Stimulated activated CD8-positive, alpha-beta memory T cell treated with anti-CD3 and anti-CD28 coated beads, Interleukin-15, amount 100 ng/mL, for 4 hours (primary cell): ENCODE data around the gene CPAMD8.
"Not testable (repeated sequence)": the region's sequence is repeated elsewhere in the genome, so short reads cannot be mapped to it uniquely, and the experiment has no call there.

Source experiments
- DNase-seq, 2 donors: peaks; one replicate each; pipeline ENCODE4 v3.0.0-alpha.2; 2020; ENCODE audit warnings: low read depth in 2 of 2

Gene CPAMD8

DNA sequence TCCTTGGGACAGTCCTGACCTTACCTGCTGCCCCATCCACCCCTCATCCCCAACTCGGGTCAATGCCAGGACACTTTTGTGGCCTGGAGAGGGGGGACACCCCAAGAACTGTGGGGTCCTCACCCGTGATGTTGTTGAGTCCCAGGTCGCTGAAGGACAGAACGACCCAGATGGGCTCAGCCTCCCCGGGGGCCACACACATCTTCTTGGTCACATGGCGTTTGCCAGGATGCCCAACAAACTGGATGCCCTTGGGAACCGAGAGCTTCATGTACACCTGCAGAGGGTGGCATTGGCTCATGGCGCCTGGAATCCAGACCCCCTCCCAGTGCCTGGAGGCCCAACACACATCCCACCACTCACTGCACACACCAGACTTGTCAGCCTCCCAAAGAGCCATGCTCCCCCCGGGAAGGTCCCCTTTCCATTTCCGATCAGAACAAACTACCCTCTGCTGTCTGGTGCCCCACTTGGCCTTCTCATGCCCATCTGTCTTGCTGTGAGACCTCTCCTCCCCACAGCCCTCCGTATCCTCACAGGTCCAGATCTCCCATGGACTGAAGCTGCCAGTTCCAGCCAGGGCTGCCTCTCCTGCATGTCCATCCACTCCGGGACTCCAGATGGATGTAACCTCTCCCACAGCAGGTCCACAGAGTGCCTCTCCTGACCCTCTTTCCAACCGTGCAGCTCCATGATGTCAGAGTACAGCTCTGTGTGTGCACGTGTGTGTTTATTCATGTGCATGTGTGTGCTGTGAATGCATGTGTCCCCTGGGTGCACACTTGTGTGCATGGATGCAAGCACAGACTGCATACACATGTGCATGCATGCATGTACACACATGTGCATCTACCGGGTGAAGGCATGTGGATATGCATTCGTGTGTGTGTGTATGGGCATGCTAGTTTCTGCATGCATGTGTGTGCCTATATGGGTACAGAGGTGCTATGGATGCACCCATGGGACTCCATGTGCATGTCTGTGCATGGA lies 79.4 kb downstream of the CPAMD8 start:
- DNase-seq = no peak

DNA sequence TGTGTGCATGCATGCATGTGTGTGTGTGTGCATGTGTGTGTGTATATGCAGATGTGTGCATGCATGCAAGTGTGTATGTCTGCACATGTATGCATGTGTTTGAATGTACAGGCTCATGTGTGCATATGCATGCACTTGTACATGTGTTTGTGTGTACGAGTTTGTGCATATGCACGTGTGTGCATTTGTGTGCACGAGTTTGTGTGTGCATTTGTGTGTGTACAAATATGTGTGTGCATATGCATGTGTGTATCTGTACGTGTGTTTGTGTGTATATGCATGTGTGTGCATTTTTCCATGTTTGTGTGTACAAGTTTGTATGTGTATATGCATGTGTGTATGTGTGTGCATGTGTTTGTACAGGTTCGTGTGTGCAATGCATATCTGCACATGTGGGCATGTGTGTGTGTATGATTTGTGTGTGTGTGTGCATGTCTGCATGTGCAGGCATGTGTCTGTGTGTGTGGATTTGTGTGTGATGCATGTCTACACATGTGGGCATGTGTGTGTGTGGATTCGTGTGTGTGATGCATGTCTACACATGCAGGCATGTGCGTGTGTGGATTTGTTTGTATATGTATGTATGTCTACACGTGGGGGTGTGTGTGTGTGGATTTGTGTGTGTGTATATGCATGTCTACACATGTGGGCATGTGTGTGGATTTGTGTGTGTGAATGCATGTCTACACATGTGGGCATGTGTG lies 80.7 kb downstream of the CPAMD8 start:
- no peak for DNase-seq

DNA sequence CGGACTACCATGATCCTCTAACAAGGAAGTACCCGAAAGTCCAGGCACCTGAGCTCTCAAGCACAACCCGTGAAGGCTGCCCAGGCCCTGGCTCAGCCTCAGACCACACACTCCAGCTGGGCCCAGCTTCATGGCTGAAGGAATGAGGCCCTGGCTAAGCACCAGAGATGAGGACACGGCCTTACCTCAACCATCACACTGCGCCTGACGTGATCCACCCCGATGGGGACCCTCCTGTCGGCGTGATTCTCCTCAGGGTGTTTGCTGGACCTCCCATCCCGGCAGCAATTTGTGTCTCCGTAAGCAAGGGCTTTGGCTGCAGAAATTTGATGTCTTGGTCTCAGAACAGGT lies 81.3 kb downstream of the CPAMD8 start:
- no peak for DNase-seq

DNA sequence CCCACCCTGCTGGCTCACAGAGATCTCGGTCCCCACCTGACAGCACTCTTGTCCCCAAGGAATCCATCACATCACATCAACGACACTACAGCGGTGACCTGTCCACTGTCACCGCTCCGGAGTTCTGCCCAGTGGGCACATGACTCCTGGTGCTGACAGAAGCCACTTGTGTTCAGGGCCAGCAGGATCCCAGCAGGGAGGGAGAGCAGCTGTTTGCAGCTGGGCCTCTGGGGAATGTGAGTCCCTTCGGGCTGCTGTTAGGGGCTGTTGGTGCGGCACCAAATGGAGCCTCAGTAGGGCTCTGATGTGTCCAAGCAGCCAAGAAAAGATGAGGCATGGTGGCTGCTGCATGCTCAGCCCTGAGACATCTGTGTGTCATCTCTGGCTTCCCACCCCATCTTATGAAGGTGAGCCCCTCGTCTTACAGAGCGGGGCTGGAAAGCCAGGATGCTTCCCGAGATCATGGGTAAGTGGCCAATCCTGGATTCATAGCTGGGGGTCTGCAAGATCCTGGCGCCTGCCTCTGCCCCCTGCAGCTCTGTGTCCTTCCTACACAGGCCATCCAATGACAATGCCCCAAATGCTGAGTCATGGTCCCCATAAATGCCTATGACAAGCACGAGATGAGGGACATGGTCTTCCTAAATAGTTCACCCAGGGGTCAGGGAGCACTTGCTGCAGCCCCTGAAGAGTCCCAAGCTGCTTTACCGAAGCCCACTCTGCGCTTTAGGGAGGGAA lies 81.8 kb downstream of the CPAMD8 start:
- DNase-seq = no peak

DNA sequence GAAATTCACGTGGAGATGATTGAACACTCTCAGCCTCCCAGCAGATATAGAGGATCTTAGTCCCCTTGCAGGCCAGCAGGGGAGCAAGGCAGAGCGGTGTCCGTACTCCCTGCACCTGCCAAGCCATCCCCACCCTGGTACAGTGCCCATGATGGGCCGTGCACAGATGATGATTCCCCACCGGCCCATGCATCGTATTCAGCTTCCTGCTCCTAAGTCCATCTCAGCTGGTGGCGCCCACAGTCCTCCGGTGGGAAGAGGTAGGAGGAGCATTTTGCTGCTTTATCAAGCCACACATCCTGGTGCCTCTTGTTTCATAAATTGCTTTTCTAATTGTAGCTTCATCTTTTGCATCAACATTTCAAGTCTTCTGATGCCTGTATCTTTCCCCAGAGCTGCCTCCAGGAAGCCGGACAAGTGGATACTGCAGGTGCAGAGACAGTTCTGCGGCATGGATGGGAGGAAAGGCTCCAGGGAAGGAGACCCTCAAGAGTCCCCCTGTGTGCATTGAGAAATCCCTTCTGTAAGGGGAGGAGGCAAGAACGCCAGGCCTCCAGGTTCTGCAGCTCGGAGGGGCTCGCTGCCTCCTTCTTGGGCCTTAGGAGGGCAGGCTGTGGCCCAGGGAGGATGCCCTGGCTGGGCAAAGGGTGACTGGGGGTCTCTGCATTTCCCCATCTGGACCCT lies 82.5 kb downstream of the CPAMD8 start:
- DNase-seq = no peak

DNA sequence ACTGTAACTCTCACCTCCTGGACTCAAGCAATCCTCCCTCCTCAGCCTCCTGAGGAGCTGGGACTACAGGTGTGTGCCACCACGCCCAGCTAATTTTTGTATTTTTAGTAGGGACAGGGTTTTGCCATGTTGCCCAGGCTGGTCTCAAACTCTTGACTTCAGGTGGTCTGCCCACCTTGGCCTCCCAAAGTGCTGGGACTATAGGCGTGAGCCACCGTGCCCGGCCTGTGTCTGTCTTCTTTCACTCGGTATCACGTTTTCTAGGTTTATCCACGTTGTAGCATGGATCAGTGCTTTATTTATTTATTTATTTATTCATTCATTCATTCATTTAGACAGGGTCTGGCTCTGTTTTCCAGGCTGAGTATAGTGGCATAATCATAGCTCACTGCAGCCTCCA lies 83.5 kb downstream of the CPAMD8 start:
- DNase-seq = not testable (repeated sequence)

DNA sequence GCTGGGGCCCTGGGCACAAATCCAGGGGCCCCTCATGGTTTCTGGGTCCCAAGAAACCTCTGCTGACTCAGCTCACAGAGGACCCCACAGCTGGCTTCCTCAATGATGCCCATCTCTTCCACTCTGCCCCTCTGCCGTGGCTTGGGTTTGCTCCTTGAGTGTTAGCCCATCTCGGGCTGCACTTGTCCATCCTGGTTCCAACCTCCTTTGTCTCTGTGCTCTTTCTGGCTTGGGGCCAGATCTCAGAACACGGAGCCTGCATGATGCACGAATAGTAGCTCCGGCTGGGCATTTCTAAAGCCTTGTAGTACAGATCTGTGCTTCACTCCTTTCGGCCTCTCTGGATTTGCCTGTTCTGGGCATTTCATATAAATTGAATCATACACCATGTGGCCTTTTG lies 84.0 kb downstream of the CPAMD8 start:
- no peak for DNase-seq

DNA sequence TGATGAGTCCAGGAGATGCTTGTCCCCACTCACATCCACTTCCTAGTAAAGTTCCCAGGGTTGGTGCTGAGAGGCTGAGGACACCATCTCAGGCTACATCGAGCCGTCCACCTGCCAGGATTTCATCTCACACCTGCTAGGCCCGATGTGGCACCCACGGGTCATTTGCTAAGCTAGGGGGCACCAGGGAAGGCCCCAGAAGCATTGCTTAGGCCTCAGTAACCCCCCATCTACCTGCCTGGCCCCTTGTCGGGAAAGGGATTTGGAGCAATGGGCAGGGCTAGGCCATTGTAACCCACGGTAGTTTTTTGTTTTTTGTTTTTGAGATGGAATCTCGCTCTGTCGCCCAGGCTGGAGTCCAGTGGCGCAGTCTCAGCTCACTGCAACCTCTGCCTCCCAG lies 86.0 kb downstream of the CPAMD8 start:
- DNase-seq = no peak

DNA sequence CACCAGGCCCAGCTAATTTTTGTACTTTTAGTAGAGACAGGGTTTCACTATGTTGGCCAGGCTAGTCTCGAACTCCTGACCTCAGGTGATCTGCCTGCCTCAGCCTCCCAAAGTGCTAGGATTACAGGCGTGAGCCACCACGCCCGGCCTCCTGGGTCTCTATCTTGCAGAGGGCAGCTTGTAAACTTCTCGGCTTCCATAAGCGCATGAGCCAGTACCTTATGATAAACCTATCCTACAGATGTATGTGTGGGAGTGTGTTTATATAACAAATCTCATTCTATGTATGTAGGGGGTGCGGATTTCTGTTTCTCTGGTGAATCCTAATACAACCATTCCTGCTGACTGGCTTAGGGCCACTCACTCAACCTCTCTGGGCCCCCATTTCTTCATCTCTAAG lies 86.5 kb downstream of the CPAMD8 start:
- not testable (repeated sequence) for DNase-seq

DNA sequence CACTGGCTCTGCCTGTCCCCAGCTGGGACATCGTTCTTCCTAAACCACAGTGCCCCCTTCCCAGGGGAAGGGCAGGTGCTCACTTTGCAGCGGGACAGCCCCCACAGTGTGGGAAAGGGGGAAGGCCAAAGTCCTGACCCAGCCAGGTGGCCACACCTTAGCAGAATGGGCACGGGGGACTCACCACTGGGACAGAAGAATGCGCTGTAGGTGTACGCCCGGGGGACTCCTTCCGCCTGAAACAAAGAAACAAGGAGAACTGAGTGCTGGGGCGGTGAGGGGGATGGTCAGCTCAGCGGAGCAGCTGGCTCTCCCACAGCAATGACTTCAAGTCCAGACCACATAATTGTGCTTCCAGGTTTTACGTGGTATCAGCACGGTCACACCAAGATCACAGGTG lies 88.4 kb downstream of the CPAMD8 start:
- no peak for DNase-seq

DNA sequence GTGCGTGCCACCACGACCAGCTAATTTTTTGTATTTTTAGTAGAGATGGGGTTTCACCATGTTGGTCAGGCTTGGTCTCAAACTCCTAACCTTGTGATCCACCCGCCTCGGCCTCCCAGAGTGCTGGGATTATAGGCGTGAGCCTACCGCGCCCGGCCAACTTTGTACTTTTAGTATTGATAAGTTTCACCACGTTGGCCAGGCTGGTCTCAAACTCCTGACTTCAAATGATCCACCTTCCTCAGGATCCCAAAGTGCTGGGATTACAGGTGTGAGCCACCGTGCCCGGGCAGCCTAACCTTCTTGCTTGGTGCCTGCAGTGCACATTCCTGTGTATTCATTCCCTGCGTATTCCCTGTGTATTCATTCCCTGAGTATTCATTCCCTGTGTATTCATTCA lies 88.8 kb downstream of the CPAMD8 start:
- DNase-seq = not testable (repeated sequence)

DNA sequence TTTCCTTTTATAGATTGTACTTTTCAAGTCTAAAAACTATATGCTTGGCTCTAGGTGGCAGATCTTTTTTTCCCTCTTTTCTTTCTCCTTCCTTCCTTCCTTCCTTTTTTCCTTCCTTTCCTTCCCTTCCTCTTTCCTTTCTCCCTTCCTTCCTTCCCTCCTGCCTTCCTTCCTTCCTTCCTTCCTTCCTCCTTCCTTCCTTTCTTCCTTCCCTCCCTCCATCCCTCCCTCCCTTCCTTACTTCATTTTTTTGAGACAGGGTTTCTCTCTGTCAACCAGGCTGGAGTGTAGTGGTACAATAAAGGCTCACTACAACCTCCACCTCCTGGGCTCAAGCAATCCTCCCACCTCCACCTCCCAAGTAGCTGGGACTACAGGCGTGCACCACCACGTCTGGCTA lies 89.7 kb downstream of the CPAMD8 start:
- DNase-seq = no peak

DNA sequence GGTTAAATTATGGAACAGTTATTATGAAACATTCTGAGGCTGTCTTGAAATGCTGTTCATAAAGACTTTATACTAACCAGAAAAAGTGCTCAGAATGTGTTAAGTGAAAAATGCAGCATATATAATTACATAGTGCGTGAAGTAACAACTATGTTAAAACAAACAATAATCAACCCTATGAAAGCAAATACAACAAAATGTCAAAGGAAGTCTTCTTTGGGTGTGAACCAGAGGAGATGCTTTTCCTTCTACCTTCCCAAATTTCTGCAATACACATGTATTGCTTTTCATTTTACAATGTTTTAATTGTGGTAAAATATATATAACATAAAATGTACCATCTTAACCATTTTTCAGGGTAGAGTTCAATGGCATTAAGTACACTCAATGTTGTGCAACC lies 92.1 kb downstream of the CPAMD8 start:
- DNase-seq = no peak

DNA sequence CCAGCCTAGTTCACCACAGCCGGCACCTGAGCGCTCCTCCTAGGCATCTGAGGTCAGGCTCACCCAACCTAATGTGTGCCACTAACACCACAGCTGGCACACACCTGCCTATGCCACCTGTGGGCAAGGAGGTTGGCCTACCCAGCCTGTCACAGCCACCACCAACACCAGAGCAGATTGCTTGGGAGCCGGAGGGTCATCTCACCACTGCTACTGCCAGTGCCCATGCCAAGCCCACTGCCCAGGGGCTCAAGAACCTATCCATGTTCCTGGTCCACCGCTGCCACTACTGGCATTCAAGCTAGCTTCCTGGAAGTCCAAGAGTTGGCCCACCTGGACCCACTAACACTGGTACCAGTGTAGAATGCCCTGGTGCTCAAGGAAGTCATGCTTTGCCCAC lies 95.3 kb downstream of the CPAMD8 start:
- DNase-seq = no peak

DNA sequence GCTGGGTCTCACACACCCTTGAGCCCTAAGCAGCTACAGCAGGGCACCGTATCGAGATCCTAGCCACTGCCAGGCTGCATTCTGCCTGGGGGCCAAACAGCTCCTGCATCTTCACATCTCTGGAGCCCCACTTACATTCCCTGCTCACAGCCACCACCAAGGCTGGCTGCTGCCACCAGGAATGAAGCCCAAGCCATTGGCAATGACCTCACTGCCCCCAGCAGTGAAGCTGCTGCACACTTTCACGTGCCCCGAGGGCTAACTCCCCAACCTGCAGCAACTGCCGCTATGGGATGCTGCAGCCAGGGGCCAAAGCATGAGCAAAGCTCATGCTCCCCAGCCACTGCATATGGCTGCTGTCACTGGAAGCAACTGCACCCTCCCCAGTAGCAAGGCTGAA lies 95.9 kb downstream of the CPAMD8 start:
- DNase-seq = no peak

DNA sequence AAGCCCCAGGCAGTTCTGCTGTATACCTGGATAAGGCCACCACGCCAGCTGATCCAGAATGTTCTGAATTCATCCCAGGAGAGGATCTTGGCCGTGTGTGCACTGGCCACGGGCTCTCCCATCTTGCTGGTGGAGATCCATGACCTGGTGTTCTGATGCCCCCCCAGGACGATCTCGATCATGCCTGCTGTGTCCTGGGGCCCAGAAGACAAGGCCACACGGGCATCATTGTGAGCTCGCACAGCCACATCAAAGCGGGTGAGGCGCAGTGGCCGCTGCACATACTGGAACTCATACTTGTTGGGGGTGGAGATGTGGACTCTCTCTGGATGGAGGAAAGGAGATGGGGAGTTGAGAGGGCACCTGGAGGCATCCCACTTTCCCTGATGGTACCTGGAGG lies 97.7 kb downstream of the CPAMD8 start:
- DNase-seq = no peak

DNA sequence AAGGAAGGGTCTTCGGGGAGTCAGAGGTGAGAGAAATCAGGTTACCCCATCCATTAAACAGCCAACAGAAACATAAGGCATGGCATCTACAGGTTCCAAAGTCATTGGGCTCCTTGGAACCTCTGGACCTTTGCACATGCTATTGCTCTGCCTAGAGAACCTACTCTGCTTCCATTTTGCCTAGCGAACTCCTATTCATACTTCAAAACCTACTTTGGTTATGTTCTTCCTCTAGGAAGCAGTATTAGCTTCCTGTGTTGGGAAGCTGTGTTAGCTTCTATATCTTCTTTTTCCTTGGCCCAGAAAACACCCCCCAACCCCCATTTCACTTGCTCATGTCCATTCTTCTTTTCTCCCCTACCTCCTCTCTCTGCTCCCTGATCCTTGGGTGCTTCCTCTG lies 98.3 kb downstream of the CPAMD8 start:
- DNase-seq = no peak

DNA sequence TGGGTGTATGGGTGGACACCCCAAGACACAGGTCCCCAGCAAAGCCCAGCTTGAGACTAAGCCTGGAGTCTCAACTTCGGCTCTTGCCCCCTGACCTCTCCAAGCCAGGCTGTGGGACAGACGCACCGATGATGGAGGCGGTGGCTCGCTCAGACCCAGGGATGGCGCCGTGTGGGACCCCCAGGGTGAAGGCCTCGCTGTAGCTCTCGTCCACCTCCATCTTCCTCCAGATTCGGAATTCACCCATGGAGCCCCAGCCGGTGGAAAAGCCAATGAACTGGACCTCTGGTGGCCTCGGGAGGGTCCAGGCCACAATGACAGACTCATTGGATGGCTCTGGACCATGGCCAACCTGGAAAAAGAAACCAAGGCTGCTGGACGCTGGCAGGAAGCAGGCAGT lies 98.7 kb downstream of the CPAMD8 start:
- no peak for DNase-seq

DNA sequence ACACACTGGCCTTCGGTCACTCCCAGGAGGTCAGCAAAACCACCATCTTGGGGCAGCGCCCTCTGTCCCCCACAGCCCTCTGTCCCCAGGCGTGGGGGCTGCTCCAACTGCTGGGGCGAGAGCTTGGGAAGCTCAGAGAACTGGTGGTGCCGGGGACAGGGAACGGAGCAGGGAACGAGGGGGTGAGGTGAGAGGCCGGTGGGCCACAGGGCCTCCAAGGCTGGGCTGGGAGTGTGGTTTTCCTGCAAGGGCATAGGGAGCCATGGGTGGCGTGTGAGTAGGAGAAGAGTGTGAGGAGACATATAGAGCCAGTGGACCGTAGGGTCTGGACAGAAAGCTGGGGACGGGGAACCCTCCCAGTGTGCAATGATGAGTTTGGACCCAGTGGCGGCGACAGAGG lies 103.7 kb downstream of the CPAMD8 start:
- no peak for DNase-seq

DNA sequence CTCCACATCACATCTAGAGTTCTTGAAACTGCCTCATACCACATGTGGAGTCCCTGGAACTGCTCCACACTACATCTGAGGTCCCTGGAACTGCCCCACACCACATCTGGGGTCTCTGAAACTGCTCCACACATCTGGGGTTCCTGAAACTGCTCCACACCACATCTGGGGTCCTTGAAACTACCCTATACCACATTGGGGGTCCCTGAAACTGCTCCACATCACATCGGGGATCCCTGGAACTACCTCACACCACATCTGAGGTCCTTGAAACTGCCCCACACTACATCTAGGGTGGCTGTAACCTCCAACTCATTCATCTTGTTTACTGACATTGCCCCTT lies 104.0 kb downstream of the CPAMD8 start:
- DNase-seq = no peak

DNA sequence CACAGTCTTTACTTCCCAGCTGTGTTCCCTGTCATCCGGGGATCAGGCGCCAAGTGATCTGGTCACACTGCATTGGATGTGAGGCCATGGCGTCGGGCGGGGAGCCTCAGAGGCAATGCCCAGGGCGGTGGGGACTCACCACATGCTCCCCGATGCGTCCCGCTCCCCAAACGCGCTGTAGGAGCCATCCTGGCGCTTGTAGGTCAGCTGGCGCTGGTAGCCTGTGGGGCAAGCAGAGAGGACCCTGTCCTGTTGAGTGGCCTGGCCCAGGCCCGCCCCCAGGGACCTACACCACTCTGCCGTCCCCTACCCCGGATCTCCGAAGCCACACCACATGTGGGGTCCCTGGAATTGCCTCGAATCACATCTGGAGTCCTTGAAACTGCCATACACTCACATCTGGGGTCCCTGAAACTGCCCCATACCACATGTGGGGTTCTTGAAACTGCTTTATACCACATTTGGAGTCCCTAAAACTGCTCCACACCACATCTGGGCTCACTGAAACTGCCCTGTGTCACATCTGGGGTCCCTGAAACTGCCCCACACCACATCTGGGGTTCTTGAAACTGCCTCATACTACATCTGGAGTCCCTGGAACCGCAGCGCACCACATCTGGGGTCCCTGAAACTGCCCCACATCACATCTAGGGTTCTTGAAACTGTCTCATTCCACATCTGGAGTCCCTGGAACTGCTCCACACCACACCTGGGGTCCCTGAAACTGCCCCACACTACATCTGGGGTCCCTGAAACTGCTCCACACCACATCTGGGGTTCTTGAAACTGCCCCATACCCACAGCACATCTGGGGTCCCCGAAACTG lies 104.6 kb downstream of the CPAMD8 start:
- no peak for DNase-seq
